Stimulated activated CD4-positive, alpha-beta T cell treated with anti-CD3 and anti-CD28 coated beads, Interleukin-15, amount 100 ng/mL, for 1 hour (primary cell): Measurements from ENCODE around the gene TF.
"Not testable (repeated sequence)": the region's sequence is repeated elsewhere in the genome, so short reads cannot be mapped to it uniquely, and the experiment has no call there.

Experiments used
- DNase-seq, 2 donors: peaks; one replicate each; pipeline ENCODE4 v3.0.0-alpha.2; 2020; ENCODE audit warnings: low read depth in 1 of 2, low spot score in 1 of 2

TF gene

DNA sequence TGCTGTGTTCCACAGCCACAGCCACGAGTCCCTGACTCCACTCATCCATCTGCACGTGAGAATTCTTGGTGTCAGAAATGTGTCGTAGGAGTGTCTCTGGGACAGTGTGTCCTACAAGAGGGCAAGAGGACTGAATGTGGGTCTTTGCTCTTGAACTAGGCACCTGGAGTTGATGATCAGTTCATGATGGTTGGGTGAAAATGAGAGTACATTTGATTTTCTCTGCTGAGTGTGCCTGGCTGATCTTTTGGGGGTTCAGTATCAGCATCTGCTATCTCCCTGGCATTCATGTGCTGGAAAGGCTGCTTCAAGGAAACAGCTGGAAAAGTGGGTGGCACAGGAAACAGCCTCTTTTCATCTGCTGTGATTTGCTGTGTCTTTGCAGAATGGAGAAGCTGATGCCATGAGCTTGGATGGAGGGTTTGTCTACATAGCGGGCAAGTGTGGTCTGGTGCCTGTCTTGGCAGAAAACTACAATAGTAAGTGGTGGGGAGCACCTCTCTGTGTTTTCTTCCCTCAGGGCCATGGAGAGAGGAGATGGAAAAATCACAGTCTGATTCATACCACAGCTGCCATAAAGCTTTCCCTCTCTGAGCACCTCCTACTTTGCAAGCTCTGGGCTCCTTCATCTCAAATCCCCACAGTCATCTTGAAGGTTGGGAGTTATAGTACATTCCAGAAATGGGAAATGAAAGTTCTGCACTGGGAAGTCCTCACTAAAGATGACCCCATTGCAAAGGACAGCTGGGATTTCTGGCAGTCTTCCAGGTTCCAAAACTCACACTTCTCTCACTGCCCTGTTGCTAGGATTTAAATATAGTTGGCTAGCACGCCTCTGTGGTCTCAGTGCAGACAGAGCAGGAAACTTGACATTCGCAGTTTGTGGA lies 17.8 kb downstream of the TF start:
- no peak for DNase-seq

DNA sequence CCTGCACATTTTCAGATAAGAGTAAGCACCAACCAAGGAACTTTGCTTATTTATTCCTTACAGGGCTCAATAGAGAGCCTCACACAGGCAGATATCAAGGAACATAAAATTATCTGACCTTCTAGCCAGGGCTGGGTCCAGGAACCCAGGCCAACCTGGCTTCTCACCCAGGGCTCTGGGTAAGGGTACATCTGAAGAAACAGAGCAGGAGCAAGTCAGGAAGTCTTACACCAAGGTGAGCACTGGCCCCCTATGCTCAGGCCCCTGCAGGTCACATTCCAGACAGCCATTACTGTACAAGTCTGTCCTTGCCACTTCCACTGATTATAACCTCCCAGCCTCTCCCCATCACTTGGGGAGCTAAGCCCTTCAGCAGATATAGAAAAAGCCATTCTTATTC lies 19.1 kb downstream of the TF start:
- DNase-seq = no peak

DNA sequence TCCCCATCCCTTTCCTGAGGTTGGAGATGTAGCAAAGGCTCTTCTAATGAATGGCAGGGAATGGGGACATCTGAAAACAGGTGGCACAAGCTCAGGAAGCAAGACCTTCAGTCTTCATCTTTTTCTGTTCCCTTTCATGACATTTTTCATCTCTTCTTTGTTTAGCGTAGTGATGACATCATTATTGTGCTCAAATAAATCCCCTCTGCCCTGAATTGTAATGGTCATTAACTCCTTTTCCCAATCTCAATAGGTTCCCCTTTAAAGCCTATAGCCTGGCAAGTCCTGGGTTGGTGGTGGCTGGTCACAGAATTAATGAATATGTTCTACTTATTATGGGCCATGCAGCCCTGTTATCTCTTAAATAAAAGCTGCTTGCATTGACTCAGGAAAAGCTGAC lies 21.4 kb downstream of the TF start:
- DNase-seq = no peak

DNA sequence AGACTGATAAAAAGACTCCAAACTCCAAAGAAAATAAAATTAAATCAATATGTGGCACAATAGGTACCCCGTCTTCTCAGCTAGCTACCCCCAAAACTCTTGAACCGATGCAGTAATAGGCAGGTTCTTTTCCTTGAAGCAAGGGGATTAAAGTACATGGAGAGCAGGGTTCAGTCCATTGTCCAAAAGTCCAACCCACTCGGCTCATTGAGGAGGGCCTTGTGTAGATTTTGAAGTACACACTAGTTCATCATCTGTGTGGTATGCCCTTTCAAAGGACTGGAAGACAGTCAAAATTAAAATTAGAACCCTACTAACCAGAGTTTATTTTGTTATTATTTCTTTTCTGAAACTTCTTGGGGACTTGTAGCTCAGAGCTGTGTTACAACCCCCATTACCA lies 23.3 kb downstream of the TF start:
- no peak for DNase-seq

DNA sequence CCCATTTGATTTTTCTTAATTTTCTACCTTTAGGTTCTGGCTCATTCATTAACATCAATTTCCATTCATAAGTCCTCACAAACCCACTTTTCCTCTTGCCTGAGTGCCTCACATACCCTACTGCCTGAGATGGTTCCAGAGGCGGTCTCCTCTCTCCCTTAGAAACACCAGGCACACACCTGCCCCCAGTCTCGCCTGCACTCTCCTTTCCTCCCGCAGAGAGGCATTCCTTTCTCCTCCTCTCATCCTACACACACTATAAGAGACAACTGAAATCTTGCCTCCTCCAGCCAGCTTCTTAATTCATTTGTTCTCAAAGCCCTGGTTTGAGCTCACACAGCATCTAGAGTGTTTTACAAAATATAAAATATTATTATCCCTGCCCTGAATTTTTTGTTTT lies 27.5 kb downstream of the TF start:
- DNase-seq = no peak

DNA sequence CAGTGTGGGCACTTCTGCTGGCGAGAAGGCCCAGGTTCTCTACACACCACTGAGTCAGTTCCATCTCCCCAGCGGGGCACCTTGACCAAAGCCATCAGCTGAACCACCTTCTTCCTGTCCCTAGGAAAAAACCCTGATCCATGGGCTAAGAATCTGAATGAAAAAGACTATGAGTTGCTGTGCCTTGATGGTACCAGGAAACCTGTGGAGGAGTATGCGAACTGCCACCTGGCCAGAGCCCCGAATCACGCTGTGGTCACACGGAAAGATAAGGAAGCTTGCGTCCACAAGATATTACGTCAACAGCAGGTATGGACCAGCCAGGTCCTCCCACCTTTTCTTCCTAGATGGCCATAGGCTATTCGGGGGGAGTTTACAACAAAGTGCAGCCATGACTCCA lies 29.1 kb downstream of the TF start:
- DNase-seq = no peak

DNA sequence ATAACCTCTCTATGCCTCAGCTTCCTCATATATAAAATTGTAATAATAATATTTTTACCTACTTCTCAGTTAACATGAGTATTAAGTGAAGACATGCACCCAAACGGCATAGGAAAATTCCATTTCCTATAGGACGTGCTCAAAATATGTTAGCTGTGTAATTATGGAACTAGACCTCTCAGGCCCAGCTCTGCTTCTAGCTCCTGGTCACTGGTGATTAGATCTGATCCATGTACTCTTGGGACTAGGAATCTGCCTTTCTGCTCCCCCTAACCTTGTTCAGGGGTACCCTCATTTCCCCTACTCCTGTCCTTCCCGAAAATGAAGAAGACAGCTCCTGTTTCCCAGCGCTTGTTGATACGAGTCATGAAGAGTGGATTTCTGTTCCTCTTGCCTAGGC lies 29.6 kb downstream of the TF start:
- no peak for DNase-seq

DNA sequence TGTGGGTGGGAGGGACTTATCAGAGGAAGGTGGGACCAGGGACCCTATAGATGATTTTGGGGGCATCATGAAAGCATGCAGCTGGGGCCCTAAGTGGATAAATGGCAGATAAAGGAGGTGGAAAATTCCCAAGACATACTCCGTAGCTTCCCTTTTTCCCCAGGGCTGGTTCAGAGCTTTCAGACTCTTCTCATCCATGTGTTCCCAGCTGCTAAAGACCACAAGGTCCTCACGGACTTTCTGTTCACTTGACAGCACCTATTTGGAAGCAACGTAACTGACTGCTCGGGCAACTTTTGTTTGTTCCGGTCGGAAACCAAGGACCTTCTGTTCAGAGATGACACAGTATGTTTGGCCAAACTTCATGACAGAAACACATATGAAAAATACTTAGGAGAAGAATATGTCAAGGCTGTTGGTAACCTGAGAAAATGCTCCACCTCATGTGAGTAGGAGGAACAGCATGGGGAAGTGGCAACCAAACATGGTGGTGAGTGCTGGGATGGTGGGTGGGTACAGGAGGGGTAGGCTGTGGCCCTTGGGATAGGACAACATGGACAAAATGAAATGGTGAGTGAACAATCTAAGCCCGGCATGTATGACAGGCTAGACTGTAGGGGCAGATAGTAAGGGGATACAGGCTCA lies 30.7 kb downstream of the TF start:
- no peak for DNase-seq

DNA sequence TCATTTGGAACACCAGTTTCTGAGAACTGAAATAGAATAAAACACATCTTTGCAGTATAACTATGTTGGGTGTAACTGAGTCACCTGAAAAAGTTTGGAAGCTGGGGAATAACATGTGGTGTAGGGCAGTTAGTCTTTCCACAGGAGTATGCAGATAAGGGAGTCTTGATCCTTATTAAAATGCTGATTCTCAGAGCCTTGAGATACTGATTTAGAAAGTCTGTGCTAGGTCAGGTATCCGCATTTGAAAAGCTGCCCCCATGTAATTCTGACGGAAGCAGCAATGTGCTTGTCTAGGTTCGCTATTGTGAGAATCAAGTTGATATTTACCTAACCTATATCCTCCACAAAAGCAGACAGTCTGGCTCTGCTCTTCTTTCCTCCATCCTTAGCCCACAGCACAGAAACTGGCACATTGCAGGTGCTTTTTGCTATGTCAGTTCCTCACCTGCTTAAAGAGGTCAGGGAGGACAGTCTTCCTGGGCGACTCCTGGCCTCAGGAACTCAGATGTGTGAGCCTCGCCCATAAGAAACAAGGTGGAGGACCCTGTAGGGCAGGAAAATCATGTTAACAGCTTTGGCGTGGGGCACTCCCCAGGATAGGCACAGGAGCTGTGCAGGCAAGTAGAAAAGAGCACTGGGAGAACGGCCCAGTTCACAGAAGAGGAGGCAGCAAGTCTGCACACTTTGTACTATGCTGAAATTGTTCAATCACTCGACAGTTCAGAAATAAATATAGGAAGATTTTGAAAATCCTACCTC lies 31.8 kb downstream of the TF start:
- no peak for DNase-seq

DNA sequence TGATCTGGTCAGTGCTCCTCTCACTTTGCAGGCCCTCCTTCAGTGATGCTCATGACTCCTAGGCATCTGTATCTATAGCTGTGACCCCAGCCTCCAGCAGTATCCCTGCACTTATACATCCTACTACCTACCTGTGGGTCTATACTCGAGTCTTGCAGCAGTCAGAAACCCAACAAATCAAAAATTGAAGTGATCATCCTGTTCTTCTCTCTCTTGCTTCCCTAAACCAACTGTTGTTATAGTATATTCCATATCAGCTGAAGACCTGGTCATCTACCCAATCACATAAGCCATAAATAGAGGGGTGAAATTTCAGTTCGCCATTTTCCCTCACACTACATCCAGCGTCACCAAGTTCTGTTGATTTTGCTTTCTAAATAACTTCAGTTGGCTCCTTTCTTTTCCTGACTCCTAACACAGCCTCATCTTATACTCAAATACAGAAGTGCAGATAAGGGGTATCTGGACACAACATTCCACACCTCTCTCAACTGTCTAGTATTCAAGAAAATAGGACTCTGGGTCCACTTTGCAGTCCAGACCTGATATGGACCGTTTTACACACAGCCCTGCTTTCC lies 33.5 kb downstream of the TF start:
- DNase-seq = no peak

DNA sequence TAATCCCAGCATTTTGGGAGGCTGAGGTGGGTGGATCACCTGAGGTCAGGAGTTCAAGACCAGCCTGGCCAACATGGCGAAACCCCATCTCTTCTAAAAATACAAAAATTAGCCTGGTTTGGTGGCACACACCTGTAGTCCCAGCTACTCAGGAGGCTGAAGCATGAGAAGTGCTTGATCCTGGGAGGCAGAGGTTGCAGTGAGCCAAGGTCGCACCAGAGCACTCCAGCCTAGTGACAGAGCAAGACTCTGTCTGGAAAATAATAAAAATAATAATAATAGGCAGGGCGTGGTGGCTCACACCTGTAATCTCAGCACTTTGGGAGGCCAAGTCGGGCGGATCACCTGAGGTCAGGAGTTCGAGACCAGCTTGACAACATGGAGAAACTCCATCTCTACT lies 34.6 kb downstream of the TF start:
- not testable (repeated sequence) for DNase-seq

DNA sequence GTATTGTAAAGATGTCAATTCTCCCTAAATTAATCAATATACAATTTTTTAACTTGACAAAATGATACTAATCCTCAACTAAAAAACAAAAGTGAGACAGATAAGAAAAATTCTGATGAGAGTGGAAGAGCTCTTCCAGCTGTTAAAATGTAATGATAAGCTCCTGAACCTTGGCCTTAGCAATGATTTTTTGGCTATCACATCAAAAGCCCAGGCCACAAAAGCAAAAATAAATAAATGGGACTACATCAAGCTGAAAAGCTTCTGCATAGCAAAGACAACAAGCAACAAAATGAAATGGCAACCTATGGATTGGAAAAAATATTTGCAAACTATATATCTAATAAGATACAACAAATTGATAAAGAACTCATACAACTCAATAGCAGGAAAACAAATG lies 35.4 kb downstream of the TF start:
- no peak for DNase-seq

DNA sequence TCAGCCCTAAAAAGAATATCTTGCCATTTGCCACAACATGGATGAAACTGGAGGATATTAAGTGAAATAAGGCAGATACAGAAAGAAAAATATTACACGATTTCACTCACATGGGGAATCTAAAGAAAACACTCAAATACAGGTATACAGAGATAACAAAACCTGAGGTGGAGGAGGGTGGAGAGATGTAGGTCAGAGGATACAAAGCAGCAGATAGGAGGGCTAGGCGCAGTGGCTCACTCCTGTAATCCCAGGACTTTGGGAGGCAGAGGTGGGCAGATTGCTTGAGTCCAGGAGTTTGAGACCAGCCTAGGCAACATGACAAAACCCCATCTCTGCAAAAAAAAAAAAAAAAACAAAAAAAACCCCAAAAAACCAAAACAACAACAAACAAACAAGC lies 36.3 kb downstream of the TF start:
- DNase-seq = no peak

DNA sequence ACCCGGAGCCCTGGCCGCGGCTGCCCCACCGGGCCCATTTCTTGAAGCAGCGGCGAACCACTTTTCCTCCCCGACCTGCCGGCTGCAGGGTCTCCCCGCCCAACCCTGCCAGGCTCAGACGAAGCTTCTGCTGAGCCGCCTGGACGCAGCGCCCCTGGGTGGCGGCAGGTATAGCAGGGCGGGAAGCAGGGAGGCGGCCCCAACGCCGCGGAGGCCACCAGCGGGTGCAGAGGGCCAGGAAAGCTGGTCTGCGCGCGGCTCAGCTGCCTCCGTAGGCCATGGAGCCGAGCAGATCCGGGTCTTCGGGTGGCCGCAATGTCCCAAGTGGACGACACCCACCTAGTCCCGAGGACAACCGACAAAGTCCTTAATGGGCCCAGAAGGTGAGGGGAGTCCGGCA lies 37.6 kb downstream of the TF start:
- no peak for DNase-seq

DNA sequence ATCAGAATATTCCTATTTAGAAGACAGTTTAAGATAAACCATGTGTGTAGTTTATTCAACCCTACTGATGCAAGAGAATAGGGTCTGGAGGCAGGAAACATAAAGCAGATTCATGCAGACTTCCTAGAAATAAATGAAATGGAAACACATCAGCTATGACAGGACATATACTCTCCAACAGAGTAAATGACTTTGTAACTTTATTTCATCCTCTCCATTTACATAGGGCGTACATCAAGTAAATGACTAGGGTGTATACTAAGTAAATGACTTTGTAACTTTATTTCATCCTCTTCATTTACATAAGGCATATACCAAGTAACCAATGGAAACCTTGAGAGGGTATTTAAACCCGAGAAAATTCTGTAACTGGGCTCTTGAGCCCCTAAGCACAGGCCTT lies 41.8 kb downstream of the TF start:
- no peak for DNase-seq

DNA sequence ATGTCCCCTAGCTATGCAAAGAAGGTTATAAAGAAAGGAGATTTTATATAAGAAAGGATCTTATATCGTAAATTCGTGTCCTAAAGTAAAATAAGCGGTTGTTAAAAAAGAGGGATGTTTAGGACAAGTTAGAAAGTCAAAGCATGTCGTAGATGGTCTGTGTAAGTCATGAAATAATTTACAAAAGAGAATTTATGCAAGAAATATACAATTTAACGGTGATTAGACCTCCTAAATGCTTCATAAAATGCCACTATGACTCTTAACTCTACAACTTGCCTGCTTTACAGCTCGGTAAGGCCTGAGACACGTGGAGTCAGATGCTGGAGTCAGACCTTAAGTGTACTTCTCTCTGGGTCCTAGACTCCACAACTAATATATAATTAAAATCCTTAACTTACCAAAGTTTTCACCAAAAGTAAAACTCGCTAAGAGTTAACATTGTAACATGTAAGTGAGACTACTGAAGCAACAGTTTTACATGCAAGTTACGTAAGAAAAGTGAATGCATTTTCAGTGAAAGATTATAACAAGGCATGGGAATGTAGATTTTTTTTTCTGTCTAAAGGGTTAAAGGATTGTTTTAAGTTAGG lies 46.1 kb downstream of the TF start:
- no peak for DNase-seq

DNA sequence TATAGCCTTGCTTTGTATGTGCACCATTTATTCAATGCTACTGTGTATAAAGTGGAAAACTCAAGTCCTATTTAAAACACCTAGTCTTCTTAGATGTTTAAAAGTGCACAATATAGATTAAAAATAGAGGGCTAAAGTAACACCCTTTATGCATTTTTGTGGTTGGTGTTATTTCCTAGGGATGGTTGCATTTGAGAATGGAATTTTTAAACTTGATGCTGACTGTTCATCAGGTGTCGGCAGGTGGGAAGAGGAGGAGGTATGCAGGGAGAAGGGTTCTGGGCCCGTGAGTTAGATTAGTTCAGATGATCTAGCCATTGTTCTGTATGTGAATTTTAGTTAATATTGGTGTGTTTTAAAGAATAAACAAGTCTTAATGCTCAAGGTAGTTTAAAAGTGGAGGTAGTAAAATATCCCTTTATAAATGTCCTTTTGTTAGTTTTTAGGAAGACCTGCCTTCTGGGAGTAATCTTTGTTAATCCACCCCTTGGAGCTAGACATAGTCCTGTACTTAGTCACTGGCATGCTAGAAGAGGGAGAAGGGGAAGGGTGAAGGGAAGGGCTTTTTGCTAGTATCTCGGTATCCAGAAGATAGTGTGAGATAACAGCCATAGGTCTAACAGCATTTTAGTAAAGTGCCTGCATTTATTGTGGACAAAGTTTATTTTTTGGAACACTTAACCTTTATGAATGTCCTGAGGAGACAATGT lies 51.4 kb downstream of the TF start:
- DNase-seq = no peak

DNA sequence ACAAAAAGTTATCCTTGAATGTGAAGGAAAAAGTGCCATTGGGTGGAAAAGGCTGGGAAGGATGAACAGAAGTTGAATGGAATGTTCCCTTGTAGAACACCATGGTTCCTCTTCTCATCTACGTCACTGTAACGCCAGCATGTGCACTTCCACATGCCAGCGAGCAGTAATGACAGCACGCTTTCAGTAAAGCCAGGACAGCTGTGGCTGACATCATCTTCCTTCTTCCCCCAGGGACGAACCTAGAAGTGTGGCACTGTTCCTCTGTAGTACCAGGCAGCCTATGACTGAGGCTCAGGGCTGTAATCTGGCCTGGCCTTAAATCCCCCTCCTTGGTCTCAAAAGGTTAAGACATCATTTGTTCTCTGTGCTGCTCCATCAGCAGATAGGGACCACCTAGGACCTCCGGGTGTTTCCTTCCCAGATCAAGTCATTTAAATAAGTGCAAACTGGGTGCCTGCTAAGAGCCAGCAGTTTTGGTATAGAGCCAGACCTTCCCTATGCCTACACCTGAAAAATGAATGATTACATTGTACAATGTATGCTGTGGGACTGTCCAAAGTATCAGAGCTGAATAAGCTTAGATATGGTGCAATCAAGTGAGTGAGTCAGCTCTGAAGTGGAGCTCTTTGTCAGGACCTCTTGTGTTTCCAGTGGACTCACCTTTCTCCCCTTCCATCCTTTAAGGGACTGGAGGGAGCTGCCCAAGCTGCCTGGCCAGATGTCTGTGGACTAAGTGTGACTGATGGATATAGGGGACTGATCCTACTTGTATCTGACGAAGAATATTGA lies 53.8 kb downstream of the TF start:
- DNase-seq = no peak

DNA sequence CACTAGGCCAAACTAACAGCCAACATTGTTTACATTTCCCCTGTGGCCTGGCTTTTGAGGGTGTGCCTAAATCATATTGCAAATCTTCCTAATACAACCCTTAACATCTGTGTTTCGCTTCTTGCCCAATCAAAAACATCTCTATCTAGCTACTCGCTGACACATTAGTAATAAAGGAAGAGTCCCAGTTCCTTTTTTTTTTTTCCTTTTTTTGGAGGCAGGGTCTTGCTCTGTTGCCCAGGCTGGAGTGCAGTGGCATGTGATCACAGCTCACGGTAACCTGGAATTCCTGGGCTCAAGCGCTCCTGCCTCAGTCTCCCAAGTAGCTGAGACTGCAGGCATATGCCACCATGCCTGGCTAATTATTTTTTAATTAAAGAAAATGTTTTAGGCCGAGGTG lies 57.3 kb downstream of the TF start:
- DNase-seq = no peak

DNA sequence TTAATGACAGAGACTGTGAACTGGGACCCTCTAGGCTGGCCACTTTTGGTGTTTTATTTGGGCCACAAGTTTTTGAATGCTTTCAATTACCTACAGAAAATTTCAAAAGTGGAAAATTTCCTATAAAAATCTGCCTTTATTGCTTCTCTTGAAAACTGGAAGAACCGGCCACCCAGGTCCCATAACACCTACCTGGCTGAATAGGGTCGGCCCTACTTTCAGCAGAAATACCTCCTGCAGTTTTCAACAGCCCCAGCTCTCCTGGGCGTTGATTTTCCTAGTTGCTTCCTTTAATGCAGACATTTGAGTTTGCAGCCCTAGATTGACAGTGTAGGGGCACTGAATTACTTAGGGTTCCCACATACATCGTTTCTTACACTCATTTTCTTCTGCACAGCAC lies 58.7 kb downstream of the TF start:
- no peak for DNase-seq
